Head of caudate nucleus (tissue), 42 donors: ENCODE data around the gene TRPV4.
A peak's percentile ranks its signal among the peaks of the same experiment; 100 is the strongest.

Experiments
- DNase-seq, 42 donors: peaks; one replicate each; pipeline versions ENCODE4 v3.0.0 to v3.0.0-alpha.2; 2020 to 2021; ENCODE audit warnings: mixed read lengths in 7 of 42
- intact Hi-C: fragments of 100-400 bp; cut with DNase I; formaldehyde crosslinking; loops from one replicate; pipeline ENCODE4 v1.15.0; 2022

TRPV4 gene

GRCh38 chr12:109832541-109833306 lies 474 bp downstream of the TRPV4 start:
- DNase-seq, result no peak
- intact Hi-C loops, result no loop called here

DNA sequence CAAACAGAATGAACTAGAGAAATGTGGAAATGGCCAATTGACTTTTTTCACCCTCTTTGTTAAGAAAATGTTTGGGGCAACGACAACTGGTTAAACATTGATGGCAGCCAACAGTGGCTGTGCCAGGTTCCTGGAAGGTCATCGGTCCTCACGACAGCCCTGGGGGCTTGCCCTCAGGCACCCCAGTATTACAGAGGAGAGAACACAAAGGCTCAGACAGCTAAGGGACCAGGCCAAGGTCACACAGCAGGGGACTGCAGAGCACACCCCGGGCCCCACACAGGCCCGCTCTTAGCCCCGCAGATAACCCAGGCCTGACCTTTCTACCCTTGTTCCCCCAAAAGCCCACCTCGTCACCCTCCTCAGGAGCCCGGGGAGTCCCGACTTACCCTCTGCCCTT lies 1.3 kb downstream of the TRPV4 start:
- DNase-seq, result no peak
- intact Hi-C loops, result no loop called here

DNA sequence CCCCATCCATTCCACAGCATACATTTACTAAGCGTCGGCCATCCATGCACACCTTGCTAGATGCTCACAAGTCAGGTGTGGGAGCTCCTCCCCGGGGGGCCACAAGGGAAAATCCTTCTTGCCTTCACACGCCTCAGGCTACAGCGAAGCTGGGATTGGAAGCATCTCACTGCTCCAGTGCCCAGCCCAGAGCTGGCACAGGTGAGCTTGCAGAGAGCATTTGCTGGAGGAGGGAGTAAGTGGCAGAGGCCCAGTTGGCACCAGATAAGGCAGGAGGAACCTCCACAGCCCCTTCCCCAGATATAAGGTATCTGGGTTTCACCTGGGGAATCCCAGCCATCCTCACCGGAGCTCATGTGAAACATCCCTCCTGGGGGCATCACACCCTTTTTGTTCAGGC lies 1.8 kb downstream of the TRPV4 start:
- intact Hi-C loops, result no loop called here
- no peak for DNase-seq

DNA sequence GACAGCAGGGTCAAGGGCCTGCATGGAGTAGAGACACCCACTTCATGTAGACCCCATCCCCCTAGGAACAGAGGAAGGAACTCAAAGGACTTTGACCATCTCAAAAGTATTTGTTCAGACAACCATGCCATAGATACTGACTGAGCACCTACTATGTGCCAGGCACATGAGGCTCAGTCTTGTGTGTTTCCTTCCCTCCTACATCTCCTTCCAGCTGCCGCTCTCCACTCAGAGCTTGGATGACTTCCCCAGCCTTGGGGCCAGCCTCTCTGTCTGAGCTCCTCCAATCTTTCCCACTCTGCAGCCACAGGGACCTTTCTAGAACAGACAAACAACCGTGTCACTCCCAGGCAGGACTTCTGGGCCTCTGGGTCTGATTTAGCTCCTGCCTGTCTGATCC lies 2.5 kb downstream of the TRPV4 start:
- no peak for DNase-seq
- intact Hi-C loops, result no loop called here

- intact Hi-C loops, result no loop called here
- DNase-seq, result no peak
Observed at GRCh38 chr12:109830267-109830666, 2.9 kb downstream of the TRPV4 start.

GRCh38 chr12:109829667-109830066 lies 3.5 kb downstream of the TRPV4 start:
- intact Hi-C loops, result no loop called here
- no peak for DNase-seq

DNA sequence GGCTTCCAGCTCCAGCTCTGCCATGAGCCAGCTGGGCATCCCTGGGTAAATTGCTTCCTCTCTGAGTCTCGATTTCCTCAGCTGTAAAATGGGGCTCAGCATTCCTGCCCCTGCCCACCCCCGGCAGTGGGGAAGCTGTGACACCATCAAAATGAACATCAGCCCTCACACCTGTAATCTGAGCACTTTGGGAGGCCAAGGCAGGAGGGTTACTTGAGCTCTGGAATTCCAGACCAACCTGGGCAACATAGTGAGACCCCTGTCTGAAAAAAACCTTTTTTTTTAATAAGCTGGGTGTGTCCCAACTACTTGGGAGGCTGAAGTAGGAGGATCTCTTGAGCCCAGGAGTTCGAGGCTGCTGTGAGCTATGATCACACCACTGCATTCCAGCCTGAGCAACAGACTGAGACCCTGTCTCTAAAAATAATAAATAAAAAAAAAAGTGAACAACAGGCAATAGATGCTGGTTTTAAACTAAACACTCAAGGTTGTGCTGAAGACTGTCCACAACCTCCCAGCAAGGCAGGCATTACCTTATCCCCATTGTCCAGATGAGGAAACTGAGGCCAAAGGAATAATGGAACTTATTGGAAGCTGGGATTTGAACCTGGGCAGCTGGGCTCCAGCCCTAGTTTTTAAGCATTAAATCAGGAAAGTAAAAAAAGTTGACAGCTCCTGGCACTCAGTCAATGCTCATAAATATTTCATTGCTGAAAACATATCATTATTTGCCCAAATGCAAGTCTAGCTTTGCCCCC lies 4.3 kb downstream of the TRPV4 start:
- DNase-seq, result no peak
- intact Hi-C loops, result no loop called here

DNA sequence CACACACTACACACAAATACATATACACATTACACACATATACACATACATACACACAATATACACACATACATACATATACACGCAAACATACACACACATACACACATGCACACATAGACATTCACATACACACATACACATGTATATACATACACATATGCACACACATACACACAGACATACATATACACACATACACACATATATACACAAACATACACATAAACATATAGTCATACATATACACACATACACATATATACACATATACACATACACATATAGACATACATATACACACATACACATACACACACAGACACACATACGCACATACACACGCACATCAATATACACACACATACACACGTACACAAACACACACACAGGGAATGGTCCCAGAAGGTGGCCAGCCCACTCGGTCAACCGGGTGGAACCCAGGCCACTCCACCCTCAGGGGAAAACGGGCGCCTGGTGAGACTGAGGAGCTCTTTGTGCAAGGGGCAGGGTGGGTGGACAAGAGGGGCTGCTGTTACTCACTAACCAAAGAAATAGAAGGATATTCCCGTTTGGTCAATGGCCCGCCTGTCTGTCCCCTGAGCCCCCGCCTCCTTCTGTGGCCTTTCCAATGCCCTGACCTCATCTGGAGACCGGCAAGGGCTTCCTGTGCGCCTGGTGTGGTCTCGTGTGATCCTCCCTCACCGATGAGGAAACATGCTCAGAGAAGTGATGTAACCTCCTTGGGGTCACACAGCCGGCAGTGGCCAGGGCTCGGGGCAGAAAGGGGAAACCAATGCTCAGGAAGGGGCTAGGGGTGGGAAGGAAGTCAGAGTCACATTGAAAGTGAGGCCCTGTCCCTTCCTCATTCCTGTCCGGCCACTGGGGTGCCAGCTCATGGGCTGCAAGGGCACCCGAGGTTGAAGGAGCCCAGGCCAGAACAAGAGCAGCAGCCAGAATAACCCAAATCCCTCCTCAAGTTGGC lies 5.3 kb downstream of the TRPV4 start:
- DNase-seq, result peak in 38 of 42 donors; percentile 10 to 76 (median 41)
- intact Hi-C loops, result no loop called here

GRCh38 chr12:109827080-109827479 lies 6.1 kb downstream of the TRPV4 start:
- DNase-seq, result no peak
- intact Hi-C loops, result no loop called here

GRCh38 chr12:109824731-109825130 lies 8.5 kb downstream of the TRPV4 start:
- intact Hi-C loops, result no loop called here
- DNase-seq, result no peak

GRCh38 chr12:109822951-109823411 lies 10.2 kb downstream of the TRPV4 start:
- peak in 18 of 42 donors; percentile 8 to 46 (median 21) for DNase-seq
- intact Hi-C loops, result no loop called here

DNA sequence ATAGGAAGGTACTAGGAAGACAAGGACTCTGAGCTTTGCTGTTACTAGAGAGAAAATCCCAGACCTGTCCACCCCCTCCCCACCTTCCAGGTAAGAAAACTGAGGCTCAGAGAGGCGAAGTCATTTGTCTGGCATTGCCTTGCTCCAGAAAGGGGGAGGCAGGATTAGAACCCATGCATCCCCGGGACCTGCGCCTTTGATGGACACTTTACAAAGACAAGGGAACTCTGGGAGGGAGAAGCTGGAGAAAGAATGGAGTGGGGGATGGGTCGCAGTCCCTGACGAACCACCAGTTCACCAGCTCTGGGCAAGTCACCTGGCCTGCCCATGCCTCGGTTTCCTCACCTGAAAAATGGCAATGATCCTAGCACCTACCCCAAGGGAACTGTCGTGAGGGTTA lies 10.8 kb downstream of the TRPV4 start:
- no peak for DNase-seq
- intact Hi-C loops, result no loop called here

DNA sequence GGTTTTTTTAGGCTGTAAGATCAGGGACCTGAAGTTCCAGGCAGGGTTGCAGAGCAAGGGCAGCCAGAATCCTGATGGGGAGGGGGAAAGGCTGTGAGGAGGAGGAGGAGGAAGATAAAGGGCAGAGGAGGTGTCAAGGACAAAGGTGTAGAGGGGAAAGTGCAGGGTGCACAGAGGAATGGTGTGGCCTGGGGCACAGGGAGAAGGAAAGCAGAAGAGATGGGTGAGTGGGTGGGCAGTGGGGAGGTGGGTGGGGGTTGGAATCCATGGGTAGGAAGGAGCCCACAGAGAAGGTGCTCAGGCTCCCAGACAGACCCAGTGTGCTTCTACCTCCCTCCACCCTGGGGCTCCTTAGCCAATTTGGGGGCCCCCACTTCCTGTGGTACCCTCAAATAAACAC lies 11.2 kb downstream of the TRPV4 start:
- intact Hi-C loops, result no loop called here
- no peak for DNase-seq

DNA sequence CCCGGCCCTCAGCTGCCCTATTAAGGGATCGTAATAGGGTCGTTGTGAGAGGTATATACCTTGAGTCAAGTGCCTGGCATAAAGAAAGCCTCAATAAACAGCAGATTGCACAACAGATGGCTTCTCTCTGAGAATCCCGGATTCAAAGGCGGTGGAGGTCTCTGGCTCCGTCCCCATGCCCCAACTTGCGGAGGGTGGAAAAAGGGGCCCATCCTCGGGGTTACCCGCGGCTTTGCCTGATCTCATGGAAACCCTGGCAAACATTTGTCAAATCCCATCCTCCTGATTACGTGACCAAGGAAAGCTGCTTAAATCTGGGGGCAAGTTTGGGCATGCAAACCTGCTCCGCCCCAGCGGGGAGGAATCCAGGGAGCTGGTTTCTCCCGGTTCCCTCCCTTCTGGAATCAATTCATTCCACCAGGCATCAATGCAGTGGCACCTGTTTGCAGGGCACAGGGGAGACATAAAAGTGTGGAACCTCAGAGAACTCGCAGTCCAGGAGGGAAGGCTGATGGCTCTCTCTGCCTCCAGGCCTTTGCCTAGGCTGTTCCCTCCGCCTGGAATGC lies 12.3 kb downstream of the TRPV4 start:
- no peak for DNase-seq
- intact Hi-C loops, result no loop called here

DNA sequence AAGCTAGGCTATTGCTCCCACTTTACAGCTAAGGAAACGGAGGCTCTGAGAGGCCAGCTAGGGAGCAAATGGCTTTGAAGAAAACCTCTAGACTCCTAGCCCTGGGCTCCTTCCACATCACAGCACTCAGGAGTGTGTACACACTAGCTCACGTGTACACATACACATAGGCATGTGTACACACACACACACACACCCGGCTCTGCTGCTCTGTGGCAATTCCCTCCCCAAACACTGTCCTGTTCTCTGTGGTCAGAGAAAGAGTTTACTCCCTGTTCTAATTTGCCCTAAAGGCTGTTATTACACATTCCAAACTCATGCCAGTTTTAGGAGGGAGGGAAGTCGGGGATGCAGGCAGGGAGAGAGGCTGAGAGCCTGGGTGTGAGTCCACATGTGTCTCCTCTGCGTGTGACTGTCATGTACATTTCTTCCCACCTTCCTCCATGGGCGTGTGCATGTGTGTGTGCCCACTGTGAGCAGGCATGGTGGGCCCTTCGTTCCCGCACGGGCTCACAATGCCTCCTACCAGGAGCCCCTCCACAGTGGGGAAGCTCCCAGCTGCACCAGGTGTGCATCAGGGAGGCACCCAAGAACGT lies 14.2 kb downstream of the TRPV4 start:
- DNase-seq, result no peak
- intact Hi-C loops, result no loop called here

DNA sequence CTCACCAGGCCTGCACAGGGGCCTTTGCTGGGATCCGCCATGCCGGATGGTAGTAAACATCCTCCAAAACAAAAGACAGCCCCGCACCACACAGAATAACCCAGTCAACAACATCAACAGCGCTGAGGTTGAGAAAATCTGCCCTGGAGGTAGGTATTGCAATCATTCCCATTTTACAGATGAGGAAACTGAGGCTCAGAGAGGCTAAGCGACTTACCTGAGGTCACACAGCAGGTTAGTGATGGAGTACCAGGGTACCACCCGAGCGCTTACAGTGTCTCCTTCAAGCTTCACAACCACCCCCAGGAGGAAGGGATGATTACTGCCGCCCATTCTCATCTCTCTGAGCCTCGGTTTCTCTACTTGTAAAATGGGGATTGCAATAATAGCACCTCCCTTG lies 14.9 kb downstream of the TRPV4 start:
- no peak for DNase-seq
- intact Hi-C loops, result no loop called here

DNA sequence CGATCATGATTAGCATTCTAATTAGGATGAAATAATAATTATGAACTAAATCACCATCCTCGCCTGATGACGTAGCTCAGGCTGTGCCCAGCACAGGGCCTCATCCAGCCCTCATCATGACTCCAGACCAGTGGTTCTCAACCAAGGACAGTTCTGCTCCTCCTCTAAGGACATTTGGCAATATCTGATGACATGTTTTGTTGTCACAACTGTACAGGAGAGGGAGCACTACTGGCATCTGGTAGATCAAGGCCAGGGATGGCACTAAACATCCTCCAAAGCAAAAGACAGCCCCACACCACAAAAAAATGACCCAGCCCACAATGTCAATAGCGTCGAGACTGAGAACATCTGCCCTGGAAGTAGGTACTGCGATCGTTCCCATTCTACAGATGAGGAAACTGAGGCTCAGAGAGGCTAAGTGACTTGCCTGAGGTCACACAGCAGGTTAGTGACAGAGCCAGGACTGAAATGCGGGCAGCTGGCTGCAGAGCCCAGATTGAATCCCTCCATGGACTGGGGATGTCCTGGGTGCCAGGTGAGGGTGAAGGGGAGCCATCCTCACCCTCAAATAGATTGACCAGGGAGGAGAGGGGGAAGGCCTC lies 15.5 kb downstream of the TRPV4 start:
- intact Hi-C loops, result no loop called here
- DNase-seq, result no peak

- no peak for DNase-seq
- intact Hi-C loops, result no loop called here
Observed at GRCh38 chr12:109816870-109817269, 16.3 kb downstream of the TRPV4 start.
